SW 1271 (cell line): ENCODE data around the gene TRAF7.
A peak's percentile ranks its signal among the peaks of the same experiment; 100 is the strongest.
"Not testable (repeated sequence)": the region's sequence is repeated elsewhere in the genome, so short reads cannot be mapped to it uniquely, and the experiment has no call there.

ENCODE experiments used
- DNase-seq, 2 experiments: peaks; one replicate each; lab custom pipeline; 2025; lab: John Stamatoyannopoulos, UW

Gene TRAF7

GRCh38 chr16:2155091-2155950, at the start of gene TRAF7:
TSS of gene TRAF7 (plus strand) at chr16:2155782. CDS start at chr16:2163921, 8,139 bp downstream.
- peak; percentile 96 to 99 for DNase-seq

- DNase-seq = not testable (repeated sequence)
These were observed 49.4 kb upstream of the TRAF7 start for GRCh38 chr16:2106211-2106610.

GRCh38 chr16:2107121-2107790, 48.3 kb upstream of the TRAF7 start:
- DNase-seq = not testable (repeated sequence)

GRCh38 chr16:2107791-2108125, 47.8 kb upstream of the TRAF7 start:
- not testable (repeated sequence) for DNase-seq

GRCh38 chr16:2108446-2109270, 46.9 kb upstream of the TRAF7 start:
- DNase-seq = not testable (repeated sequence)

- not testable (repeated sequence) for DNase-seq
These were observed 46.4 kb upstream of the TRAF7 start for GRCh38 chr16:2109271-2109580.

GRCh38 chr16:2109872-2110271, 45.7 kb upstream of the TRAF7 start:
- not testable (repeated sequence) for DNase-seq

- not testable (repeated sequence) for DNase-seq
These were observed 45.1 kb upstream of the TRAF7 start for GRCh38 chr16:2110332-2111008.

GRCh38 chr16:2111009-2111353, 44.6 kb upstream of the TRAF7 start:
- not testable (repeated sequence) for DNase-seq

GRCh38 chr16:2111412-2112335, 43.9 kb upstream of the TRAF7 start:
- DNase-seq = not testable (repeated sequence)

- DNase-seq = not testable (repeated sequence)
These were observed 43.0 kb upstream of the TRAF7 start for GRCh38 chr16:2112539-2113106.

GRCh38 chr16:2114225-2114624, 41.4 kb upstream of the TRAF7 start:
- DNase-seq = not testable (repeated sequence)

GRCh38 chr16:2114885-2115590, 40.5 kb upstream of the TRAF7 start:
- not testable (repeated sequence) for DNase-seq

GRCh38 chr16:2115591-2115973, 40.0 kb upstream of the TRAF7 start:
- no peak for DNase-seq

GRCh38 chr16:2116428-2116827, 39.2 kb upstream of the TRAF7 start:
- not testable (repeated sequence) for DNase-seq

GRCh38 chr16:2117341-2117740, 38.2 kb upstream of the TRAF7 start:
- DNase-seq = not testable (repeated sequence)

- DNase-seq = not testable (repeated sequence)
These were observed 37.4 kb upstream of the TRAF7 start for GRCh38 chr16:2117960-2118722.

GRCh38 chr16:2121325-2121724, 34.3 kb upstream of the TRAF7 start:
- not testable (repeated sequence) for DNase-seq

- DNase-seq = no peak
These were observed 33.7 kb upstream of the TRAF7 start for GRCh38 chr16:2121853-2122252.
